ENCODE results near the gene WDPCP.

- TF ChIP-seq CTCF (IDR thresholded peaks at IDR 0.05; ENCODE audit: poor library complexity, severe bottlenecking) (no peak), MXI1 (conservative IDR thresholded peaks at IDR 0.05; ENCODE audit: poor library complexity, severe bottlenecking) (no peak), EZH2 (IDR thresholded peaks at IDR 0.05; ENCODE audit: borderline replicate concordance, insufficient read depth, low read length, poor library complexity, severe bottlenecking) (no peak), POLR2AphosphoS5 (IDR thresholded peaks at IDR 0.05) (no peak), REST (IDR thresholded peaks at IDR 0.05; ENCODE audit: borderline replicate concordance) (no peak), EP300 (conservative IDR thresholded peaks at IDR 0.05; ENCODE audit: poor library complexity, severe bottlenecking) (no peak), RAD21 (conservative IDR thresholded peaks at IDR 0.05) (no peak), SMC3 (conservative IDR thresholded peaks at IDR 0.05; ENCODE audit: poor library complexity) (no peak)
Measured at GRCh38 chr2:63192889-63193774, 395.1 kb downstream of the WDPCP start.

Measured in neural cell (in vitro differentiated cells).